MM.1S (cell line): Measurements from ENCODE around the gene TTC22.

Experiments
- DNase-seq: peaks from one replicate; pipeline ENCODE4 v3.0.0-alpha.2; 2015
- H2AFZ ChIP-seq: fragments of 300-600 bp; sonication (generic); 2 replicates; pipeline ENCODE4 v1.6.0; 2016; ENCODE audit warnings: antibody characterized with exemption, low read length
- H3F3A ChIP-seq: fragments of 300-600 bp; sonication (generic); 2 replicates; pipeline ENCODE4 v1.6.1; 2016; ENCODE audit warnings: mild to moderate bottlenecking, antibody characterized with exemption, low read length, moderate library complexity, mixed read lengths; ENCODE audit not compliant: insufficient read depth
- H3K27ac ChIP-seq: fragments of 300-600 bp; sonication (generic); 2 replicates; pipeline ENCODE4 v1.5.1; 2016; ENCODE audit warnings: mild to moderate bottlenecking, low read length
- H3K27me3 ChIP-seq: fragments of 300-600 bp; sonication (generic); replicated peaks from 2 replicates; pipeline ENCODE4 v1.6.0; 2016; ENCODE audit warnings: low read length; ENCODE audit not compliant: insufficient read depth
- H3K36me3 ChIP-seq: fragments of 300-600 bp; sonication (generic); replicated peaks from 2 replicates; pipeline ENCODE4 v1.6.1; 2016; ENCODE audit warnings: mild to moderate bottlenecking, low read length, mixed read lengths; ENCODE audit not compliant: insufficient read depth
- H3K4me1 ChIP-seq: fragments of 300-600 bp; sonication (generic); 2 replicates; pipeline ENCODE4 v1.6.1; 2016; ENCODE audit warnings: low read length, mixed read lengths
- H3K4me2 ChIP-seq: fragments of 300-600 bp; sonication (generic); 2 replicates; pipeline ENCODE4 v1.6.0; 2016; ENCODE audit warnings: low read depth, low read length
- H3K4me3 ChIP-seq: fragments of 300-600 bp; sonication (generic); 2 replicates; pipeline ENCODE4 v1.5.1; 2016; ENCODE audit warnings: low read length, mixed read lengths
- H3K79me2 ChIP-seq: fragments of 300-600 bp; sonication (generic); 2 replicates; pipeline ENCODE4 v1.6.1; 2016; ENCODE audit warnings: mixed run types, low read length, mixed read lengths
- H3K9ac ChIP-seq: fragments of 300-600 bp; sonication (generic); 2 replicates; pipeline ENCODE4 v1.6.1; 2016; ENCODE audit warnings: low read length, mixed read lengths
- H3K9me2 ChIP-seq: fragments of 300-600 bp; sonication (generic); replicated peaks from 2 replicates; pipeline ENCODE4 v1.6.1; 2016; ENCODE audit warnings: mild to moderate bottlenecking, low read length, mixed read lengths; ENCODE audit not compliant: insufficient read depth
- H3K9me3 ChIP-seq: fragments of 300-600 bp; sonication (generic); replicated peaks from 2 replicates; pipeline ENCODE4 v1.6.1; 2016; ENCODE audit warnings: mild to moderate bottlenecking, low read length, mixed read lengths; ENCODE audit not compliant: insufficient read depth
- H4K20me1 ChIP-seq: fragments of 300-600 bp; sonication (generic); 2 replicates; pipeline ENCODE4 v1.6.1; 2016; ENCODE audit warnings: mild to moderate bottlenecking, low read length, moderate library complexity, mixed read lengths; ENCODE audit not compliant: insufficient read depth
- CTCF ChIP-seq: fragments of 300-600 bp; sonication (generic); IDR thresholded peaks from 2 replicates; pipeline ENCODE4 v1.5.1; 2016; ENCODE audit warnings: antibody characterized with exemption, low read length, mixed read lengths
- EZH2 ChIP-seq: fragments of 300-600 bp; sonication (generic); optimal IDR thresholded peaks from 2 replicates; pipeline ENCODE3; 2017; ENCODE audit warnings: low read depth, mild to moderate bottlenecking, antibody characterized with exemption, low read length, mixed read lengths
- EZH2phosphoT487 ChIP-seq: fragments of 300-600 bp; sonication (generic); IDR thresholded peaks from 2 replicates; pipeline ENCODE4 v1.6.1; 2018; ENCODE audit warnings: antibody characterized with exemption, low read length

Gene TTC22

GRCh38 chr1:54788459-54788858 is 12.7 kb downstream of the TTC22 start:
- H3K36me3 ChIP-seq = no peaks in the 10 kb centered on the region
- no peak for DNase-seq

GRCh38 chr1:54787604-54788003 is 13.5 kb downstream of the TTC22 start:
- Histone ChIP-seq H3K4me1 (no peaks in the 10 kb centered on the region), H4K20me1 (no peaks in the 10 kb centered on the region), H3K9me3 (no peaks in the 10 kb centered on the region), H3K9me2 (no peaks in the 10 kb centered on the region), H3K79me2 (no peaks in the 10 kb centered on the region), H3K36me3 (no peaks in the 10 kb centered on the region), H2AFZ (no peak overlapping the region), H3K27me3 (no peaks in the 10 kb centered on the region), H3K4me3 (no peak overlapping the region), H3F3A (no peaks in the 10 kb centered on the region), H3K4me2 (no peak overlapping the region), H3K9ac (no peak overlapping the region), H3K27ac (no peak overlapping the region)
- no peak for DNase-seq
- TF ChIP-seq EZH2 = no peak
- TF ChIP-seq CTCF = no peak

More at GRCh38 chr1:54788459-54788858, 12.7 kb downstream of the TTC22 start:
- no peaks in the 10 kb centered on the region for H4K20me1 ChIP-seq
- H3K9ac ChIP-seq = no peak overlapping the region
- no peak overlapping the region for H2AFZ ChIP-seq
- no peaks in the 10 kb centered on the region for H3F3A ChIP-seq
- H3K79me2 ChIP-seq = no peaks in the 10 kb centered on the region
- no peak overlapping the region for H3K4me2 ChIP-seq
- no peak overlapping the region for H3K27ac ChIP-seq
- H3K4me3 ChIP-seq = no peak overlapping the region
- no peaks in the 10 kb centered on the region for H3K27me3 ChIP-seq
- no peaks in the 10 kb centered on the region for H3K9me3 ChIP-seq
- H3K9me2 ChIP-seq = no peaks in the 10 kb centered on the region
- no peaks in the 10 kb centered on the region for H3K4me1 ChIP-seq
- no peak for TF ChIP-seq CTCF
- no peak for TF ChIP-seq EZH2phosphoT487
- TF ChIP-seq EZH2 = no peak

- H3F3A ChIP-seq = no peaks in the 10 kb centered on the region
- no peak overlapping the region for H3K27ac ChIP-seq
- no peak overlapping the region for H2AFZ ChIP-seq
- no peak overlapping the region for H3K9ac ChIP-seq
- H3K9me2 ChIP-seq = no peaks in the 10 kb centered on the region
- no peak overlapping the region for H3K4me2 ChIP-seq
- no peaks in the 10 kb centered on the region for H3K9me3 ChIP-seq
- H3K36me3 ChIP-seq = no peaks in the 10 kb centered on the region
- no peak overlapping the region for H3K4me3 ChIP-seq
- no peaks in the 10 kb centered on the region for H3K4me1 ChIP-seq
- no peaks in the 10 kb centered on the region for H3K79me2 ChIP-seq
- TF ChIP-seq EZH2phosphoT487 = no peak
- TF ChIP-seq CTCF = no peak
- TF ChIP-seq EZH2 = no peak
- no peak for DNase-seq
- H3K27me3 ChIP-seq = no peaks in the 10 kb centered on the region
- H4K20me1 ChIP-seq = no peaks in the 10 kb centered on the region
Measured at GRCh38 chr1:54786778-54787177, 14.3 kb downstream of the TTC22 start.
